ENCODE measurements around the gene SIRT6.
"Not testable (repeated sequence)": the region's sequence is repeated elsewhere in the genome, so short reads cannot be mapped to it uniquely, and the experiment has no call there.

Gene SIRT6

GRCh38 chr19:4172861-4173473 lies 9.4 kb downstream of the SIRT6 start:
- no peaks in the 10 kb centered on the region for H3K9me3 ChIP-seq (ENCODE audit: control insufficient read depth, low read length)
- H3K36me3 ChIP-seq (ENCODE audit: control insufficient read depth, insufficient read depth, low read length) = peaks cover 13% of the 10 kb centered on the region
- no peaks in the 10 kb centered on the region for H3K4me1 ChIP-seq (ENCODE audit: control insufficient read depth, insufficient read depth, low read length, poor library complexity, severe bottlenecking)
- H3K27ac ChIP-seq (ENCODE audit: low read depth, low read length, severe bottlenecking) = no peak overlapping the region
- no peak overlapping the region for H3K4me3 ChIP-seq (ENCODE audit: extremely low read depth, insufficient read depth, low read length, poor library complexity, severe bottlenecking)
- WGBS, 2 experiments (ENCODE audit: insufficient coverage in 2 of 2) = 14% methylated on average over 37 to 40 of the region's 45 CpGs

GRCh38 chr19:4171676-4172075 lies 10.7 kb downstream of the SIRT6 start:
- H3K27ac ChIP-seq (ENCODE audit: low read depth, low read length, severe bottlenecking) = no peak overlapping the region
- H3K36me3 ChIP-seq (ENCODE audit: control insufficient read depth, insufficient read depth, low read length) = peaks cover 13% of the 10 kb centered on the region
- H3K4me3 ChIP-seq (ENCODE audit: extremely low read depth, insufficient read depth, low read length, poor library complexity, severe bottlenecking) = no peak overlapping the region
- 55 to 56% methylated on average over 20 to 22 of the region's 22 CpGs for WGBS, 2 experiments (ENCODE audit: insufficient coverage in 2 of 2)
- H3K4me1 ChIP-seq (ENCODE audit: control insufficient read depth, insufficient read depth, low read length, poor library complexity, severe bottlenecking) = no peaks in the 10 kb centered on the region
- no peaks in the 10 kb centered on the region for H3K9me3 ChIP-seq (ENCODE audit: control insufficient read depth, low read length)

- no peak overlapping the region for H3K4me3 ChIP-seq (ENCODE audit: extremely low read depth, insufficient read depth, low read length, poor library complexity, severe bottlenecking)
- no peak overlapping the region for H3K27ac ChIP-seq (ENCODE audit: low read depth, low read length, severe bottlenecking)
- no peaks in the 10 kb centered on the region for H3K9me3 ChIP-seq (ENCODE audit: control insufficient read depth, low read length)
- no peaks in the 10 kb centered on the region for H3K4me1 ChIP-seq (ENCODE audit: control insufficient read depth, insufficient read depth, low read length, poor library complexity, severe bottlenecking)
- WGBS, 2 experiments (ENCODE audit: insufficient coverage in 2 of 2) = 53 to 58% methylated on average over 9 to 11 of the region's 11 CpGs
- no peaks in the 10 kb centered on the region for H3K36me3 ChIP-seq (ENCODE audit: control insufficient read depth, insufficient read depth, low read length)
Observed at GRCh38 chr19:4164262-4164661, 18.1 kb downstream of the SIRT6 start.

- WGBS, 2 experiments (ENCODE audit: insufficient coverage in 2 of 2) = 80 to 86% methylated on average over 7 of the region's 7 CpGs
- no peaks in the 10 kb centered on the region for H3K36me3 ChIP-seq (ENCODE audit: control insufficient read depth, insufficient read depth, low read length)
- H3K27ac ChIP-seq (ENCODE audit: low read depth, low read length, severe bottlenecking) = no peak overlapping the region
- no peaks in the 10 kb centered on the region for H3K9me3 ChIP-seq (ENCODE audit: control insufficient read depth, low read length)
- no peaks in the 10 kb centered on the region for H3K4me1 ChIP-seq (ENCODE audit: control insufficient read depth, insufficient read depth, low read length, poor library complexity, severe bottlenecking)
- no peak overlapping the region for H3K4me3 ChIP-seq (ENCODE audit: extremely low read depth, insufficient read depth, low read length, poor library complexity, severe bottlenecking)
Observed at GRCh38 chr19:4161415-4162077, 20.8 kb downstream of the SIRT6 start.

GRCh38 chr19:4157971-4158370 lies 24.4 kb downstream of the SIRT6 start:
- not testable (repeated sequence) for H3K4me3 ChIP-seq (ENCODE audit: extremely low read depth, insufficient read depth, low read length, poor library complexity, severe bottlenecking); H3K4me1 ChIP-seq (ENCODE audit: control insufficient read depth, insufficient read depth, low read length, poor library complexity, severe bottlenecking); H3K27ac ChIP-seq (ENCODE audit: low read depth, low read length, severe bottlenecking); H3K9me3 ChIP-seq (ENCODE audit: control insufficient read depth, low read length); H3K36me3 ChIP-seq (ENCODE audit: control insufficient read depth, insufficient read depth, low read length)
- 88 to 92% methylated on average over 7 to 8 of the region's 8 CpGs for WGBS, 2 experiments (ENCODE audit: insufficient coverage in 2 of 2)

GRCh38 chr19:4157164-4157563 lies 25.2 kb downstream of the SIRT6 start:
- H3K27ac ChIP-seq (ENCODE audit: low read depth, low read length, severe bottlenecking) = no peak overlapping the region
- WGBS, 2 experiments (ENCODE audit: insufficient coverage in 2 of 2) = 77 to 87% methylated on average over 3 to 6 of the region's 6 CpGs
- no peaks in the 10 kb centered on the region for H3K36me3 ChIP-seq (ENCODE audit: control insufficient read depth, insufficient read depth, low read length)
- H3K9me3 ChIP-seq (ENCODE audit: control insufficient read depth, low read length) = no peaks in the 10 kb centered on the region
- no peak overlapping the region for H3K4me3 ChIP-seq (ENCODE audit: extremely low read depth, insufficient read depth, low read length, poor library complexity, severe bottlenecking)
- H3K4me1 ChIP-seq (ENCODE audit: control insufficient read depth, insufficient read depth, low read length, poor library complexity, severe bottlenecking) = no peaks in the 10 kb centered on the region

GRCh38 chr19:4154571-4155312 lies 27.6 kb downstream of the SIRT6 start:
- H3K27ac ChIP-seq (ENCODE audit: low read depth, low read length, severe bottlenecking) = no peak overlapping the region
- no peaks in the 10 kb centered on the region for H3K4me1 ChIP-seq (ENCODE audit: control insufficient read depth, insufficient read depth, low read length, poor library complexity, severe bottlenecking)
- no peaks in the 10 kb centered on the region for H3K9me3 ChIP-seq (ENCODE audit: control insufficient read depth, low read length)
- WGBS, 2 experiments (ENCODE audit: insufficient coverage in 2 of 2) = 84 to 85% methylated on average over 15 to 20 of the region's 21 CpGs
- H3K4me3 ChIP-seq (ENCODE audit: extremely low read depth, insufficient read depth, low read length, poor library complexity, severe bottlenecking) = no peak overlapping the region
- H3K36me3 ChIP-seq (ENCODE audit: control insufficient read depth, insufficient read depth, low read length) = no peaks in the 10 kb centered on the region

GRCh38 chr19:4152241-4152998 lies 29.9 kb downstream of the SIRT6 start:
- H3K4me1 ChIP-seq (ENCODE audit: control insufficient read depth, insufficient read depth, low read length, poor library complexity, severe bottlenecking) = no peaks in the 10 kb centered on the region
- no peaks in the 10 kb centered on the region for H3K36me3 ChIP-seq (ENCODE audit: control insufficient read depth, insufficient read depth, low read length)
- no peak overlapping the region for H3K4me3 ChIP-seq (ENCODE audit: extremely low read depth, insufficient read depth, low read length, poor library complexity, severe bottlenecking)
- no peaks in the 10 kb centered on the region for H3K9me3 ChIP-seq (ENCODE audit: control insufficient read depth, low read length)
- H3K27ac ChIP-seq (ENCODE audit: low read depth, low read length, severe bottlenecking) = no peak overlapping the region
- 83 to 90% methylated on average over 8 of the region's 10 CpGs for WGBS, 2 experiments (ENCODE audit: insufficient coverage in 2 of 2)

- no peak overlapping the region for H3K4me3 ChIP-seq (ENCODE audit: extremely low read depth, insufficient read depth, low read length, poor library complexity, severe bottlenecking)
- H3K9me3 ChIP-seq (ENCODE audit: control insufficient read depth, low read length) = no peaks in the 10 kb centered on the region
- H3K36me3 ChIP-seq (ENCODE audit: control insufficient read depth, insufficient read depth, low read length) = no peaks in the 10 kb centered on the region
- H3K27ac ChIP-seq (ENCODE audit: low read depth, low read length, severe bottlenecking) = no peak overlapping the region
- WGBS, 2 experiments (ENCODE audit: insufficient coverage in 2 of 2) = 74 to 82% methylated on average over 5 to 6 of the region's 6 CpGs
- no peaks in the 10 kb centered on the region for H3K4me1 ChIP-seq (ENCODE audit: control insufficient read depth, insufficient read depth, low read length, poor library complexity, severe bottlenecking)
Observed at GRCh38 chr19:4151623-4152022, 30.7 kb downstream of the SIRT6 start.

GRCh38 chr19:4149518-4150288 lies 32.7 kb downstream of the SIRT6 start:
- Histone ChIP-seq H3K36me3 (ENCODE audit: control insufficient read depth, insufficient read depth, low read length) (no peaks in the 10 kb centered on the region), H3K4me3 (ENCODE audit: extremely low read depth, insufficient read depth, low read length, poor library complexity, severe bottlenecking) (no peak overlapping the region), H3K4me1 (ENCODE audit: control insufficient read depth, insufficient read depth, low read length, poor library complexity, severe bottlenecking) (peaks cover 4% of the 10 kb centered on the region), H3K9me3 (ENCODE audit: control insufficient read depth, low read length) (no peaks in the 10 kb centered on the region), H3K27ac (ENCODE audit: low read depth, low read length, severe bottlenecking) (no peak overlapping the region)
- WGBS, 2 experiments (ENCODE audit: insufficient coverage in 2 of 2) = 83 to 84% methylated on average over 13 of the region's 17 CpGs

All from mesodermal cell (in vitro differentiated cells).